Stimulated activated naive CD8-positive, alpha-beta T cell treated with anti-CD3 and anti-CD28 coated beads, Interleukin-15, Interleukin-2, amounts not matched to agents 100 ng/mL and 50 ng/mL, for 24 hours (primary cell): ENCODE results near the gene LOXL4.

Experiments used
- H3K27ac Mint-ChIP-seq: one replicate; pipeline ENCODE4 v1.8.0; 2021; ENCODE audit warnings: mild to moderate bottlenecking, mixed read lengths
- H3K27me3 Mint-ChIP-seq: one replicate; pipeline ENCODE4 v1.8.0; 2021; ENCODE audit warnings: mixed read lengths
- H3K36me3 Mint-ChIP-seq: one replicate; pipeline ENCODE4 v1.8.0; 2021; ENCODE audit warnings: low read depth, mixed read lengths
- H3K4me1 Mint-ChIP-seq: one replicate; pipeline ENCODE4 v1.8.0; 2021; ENCODE audit warnings: low read depth, mixed read lengths
- H3K4me3 Mint-ChIP-seq: one replicate; pipeline ENCODE4 v1.8.0; 2021; ENCODE audit warnings: mild to moderate bottlenecking, mixed read lengths
- H3K9me3 Mint-ChIP-seq: one replicate; pipeline ENCODE4 v1.8.0; 2021; ENCODE audit warnings: mixed read lengths

LOXL4 gene

DNA sequence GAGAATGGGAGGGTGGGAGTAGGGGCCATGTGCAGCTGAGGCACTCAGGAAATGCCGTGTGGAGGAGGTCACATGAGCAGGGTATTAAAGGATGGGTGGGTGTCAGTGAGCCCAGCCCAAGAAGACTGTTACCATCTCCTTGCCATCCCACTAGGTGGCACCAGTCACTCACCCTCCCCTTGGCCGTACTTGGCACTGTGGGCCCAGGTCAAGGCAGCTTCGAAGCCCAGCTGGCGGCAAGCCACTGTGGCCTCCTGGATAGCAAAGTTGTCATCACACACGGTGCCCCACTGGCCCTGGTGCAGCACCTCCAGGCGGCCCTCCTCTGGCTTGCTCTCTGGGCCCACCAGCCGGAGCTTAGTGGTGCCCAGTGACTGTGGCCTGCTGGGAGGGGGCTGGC, 5.4 kb downstream of the LOXL4 start:
- Mint-ChIP-seq H3K4me1 (no peaks in the 10 kb centered on the region), H3K27ac (no peak overlapping the region), H3K9me3 (no peaks in the 10 kb centered on the region), H3K27me3 (peaks cover 7% of the 10 kb centered on the region), H3K36me3 (no peaks in the 10 kb centered on the region), H3K4me3 (no peak overlapping the region)

DNA sequence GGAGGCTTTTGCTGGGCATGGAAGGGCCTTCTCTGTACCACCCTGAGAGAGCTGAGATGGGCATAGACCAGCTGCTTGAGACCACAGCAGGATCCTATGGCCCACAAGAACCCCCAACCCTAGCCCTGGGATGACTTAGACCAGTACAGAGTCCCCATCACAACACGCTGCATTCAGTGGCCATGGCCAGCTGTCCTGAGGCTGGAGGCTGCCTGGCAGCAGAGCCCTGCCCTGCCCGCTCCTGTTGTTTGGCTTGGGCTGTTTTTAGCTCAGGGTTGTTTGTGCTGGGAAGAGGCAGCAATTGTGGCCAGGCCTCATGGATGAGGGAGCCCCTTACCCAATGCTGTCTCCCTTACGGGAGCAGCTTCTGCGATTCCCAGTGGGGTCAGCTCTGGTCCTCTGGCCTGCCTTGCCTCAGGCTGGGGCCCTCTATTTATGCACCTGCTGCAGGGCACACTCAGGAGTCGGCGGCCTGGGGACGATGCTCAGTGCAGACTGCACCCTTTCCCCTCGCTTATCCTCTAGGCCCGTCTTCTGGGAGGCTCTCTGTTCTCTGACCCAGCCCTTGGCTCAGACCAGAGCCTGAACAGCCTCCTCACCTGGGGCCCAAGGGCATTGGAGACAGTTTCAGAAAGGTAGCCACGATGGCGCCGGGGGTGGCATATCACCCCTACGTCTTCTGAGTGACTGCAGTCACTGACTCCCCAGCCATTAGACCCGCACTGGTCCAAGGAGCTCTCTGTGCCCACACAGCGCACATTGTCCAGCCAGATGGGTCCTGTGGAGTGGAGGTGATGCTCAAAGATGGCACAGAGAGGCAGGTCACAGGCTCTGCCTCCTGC, 6.3 kb downstream of the LOXL4 start:
- H3K27ac Mint-ChIP-seq, result no peak overlapping the region
- H3K9me3 Mint-ChIP-seq, result no peaks in the 10 kb centered on the region
- H3K36me3 Mint-ChIP-seq, result no peaks in the 10 kb centered on the region
- peaks cover 1% of the 10 kb centered on the region for H3K27me3 Mint-ChIP-seq
- H3K4me1 Mint-ChIP-seq, result no peaks in the 10 kb centered on the region
- H3K4me3 Mint-ChIP-seq, result no peak overlapping the region

DNA sequence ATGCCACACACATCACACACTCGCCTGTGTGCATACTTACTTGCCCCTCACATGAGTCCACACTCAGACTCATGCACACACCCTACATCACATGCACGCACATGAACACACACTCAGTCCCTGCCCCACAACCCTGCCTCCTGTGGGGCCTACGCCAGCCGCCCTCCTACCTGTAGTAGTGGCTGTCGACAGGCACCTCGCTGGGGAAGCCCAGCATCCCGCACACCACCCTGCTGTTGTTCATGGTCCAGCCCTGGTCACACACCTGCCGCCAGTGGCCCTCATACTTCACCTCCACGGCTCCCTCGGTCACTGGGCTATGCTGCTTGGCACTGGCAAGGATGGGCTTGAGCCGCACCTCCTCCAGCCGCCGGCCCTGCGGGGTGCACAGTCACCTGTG, 7.2 kb downstream of the LOXL4 start:
- Mint-ChIP-seq H3K4me3 (no peak overlapping the region), H3K4me1 (no peaks in the 10 kb centered on the region), H3K9me3 (no peaks in the 10 kb centered on the region), H3K27me3 (no peaks in the 10 kb centered on the region), H3K36me3 (peaks cover 7% of the 10 kb centered on the region), H3K27ac (no peak overlapping the region)

GRCh38 chr10:98260350-98260749, 7.6 kb downstream of the LOXL4 start:
- Mint-ChIP-seq H3K9me3 (no peaks in the 10 kb centered on the region), H3K4me1 (no peaks in the 10 kb centered on the region), H3K27ac (no peak overlapping the region), H3K36me3 (peaks cover 7% of the 10 kb centered on the region), H3K4me3 (no peak overlapping the region), H3K27me3 (no peaks in the 10 kb centered on the region)

- Mint-ChIP-seq H3K4me1 (no peaks in the 10 kb centered on the region), H3K36me3 (peaks cover 7% of the 10 kb centered on the region), H3K27me3 (no peaks in the 10 kb centered on the region), H3K4me3 (no peak overlapping the region), H3K27ac (no peak overlapping the region), H3K9me3 (no peaks in the 10 kb centered on the region)
These were observed 8.2 kb downstream of the LOXL4 start for GRCh38 chr10:98259606-98260315.

- H3K27ac Mint-ChIP-seq, result no peak overlapping the region
These were observed 9.1 kb downstream of the LOXL4 start for GRCh38 chr10:98258683-98259454.

DNA sequence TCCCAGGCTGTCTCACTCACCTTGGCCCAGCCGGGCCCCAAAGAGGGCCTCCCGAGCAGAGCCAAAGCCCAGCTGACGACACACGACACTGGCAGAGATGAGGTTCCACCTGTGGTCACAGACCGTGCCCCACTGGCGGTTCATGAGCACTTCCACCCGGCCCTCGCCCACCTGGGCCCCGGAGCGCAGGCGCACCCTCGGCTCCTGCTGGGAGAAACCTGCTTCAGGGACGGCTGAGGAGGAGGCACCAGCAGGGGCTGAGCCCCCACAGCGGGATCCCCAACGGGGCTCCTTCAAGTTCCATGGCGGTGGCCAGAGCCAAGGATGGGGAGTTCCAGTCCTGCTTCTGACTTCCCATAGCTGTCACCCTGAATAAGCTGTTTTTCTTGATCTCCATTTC, 10.0 kb downstream of the LOXL4 start:
- H3K9me3 Mint-ChIP-seq, result no peaks in the 10 kb centered on the region
- no peaks in the 10 kb centered on the region for H3K4me1 Mint-ChIP-seq
- no peak overlapping the region for H3K4me3 Mint-ChIP-seq
- H3K36me3 Mint-ChIP-seq, result peaks cover 7% of the 10 kb centered on the region
- no peak overlapping the region for H3K27ac Mint-ChIP-seq
- no peaks in the 10 kb centered on the region for H3K27me3 Mint-ChIP-seq

More at GRCh38 chr10:98258683-98259454, 9.1 kb downstream of the LOXL4 start:
- Mint-ChIP-seq H3K36me3 (peaks cover 7% of the 10 kb centered on the region), H3K9me3 (no peaks in the 10 kb centered on the region), H3K4me1 (no peaks in the 10 kb centered on the region), H3K27me3 (no peaks in the 10 kb centered on the region), H3K4me3 (no peak overlapping the region)

- Mint-ChIP-seq H3K4me1 (no peaks in the 10 kb centered on the region), H3K9me3 (no peaks in the 10 kb centered on the region), H3K27ac (no peak overlapping the region)
These were observed 10.8 kb downstream of the LOXL4 start for GRCh38 chr10:98257198-98257597.

DNA sequence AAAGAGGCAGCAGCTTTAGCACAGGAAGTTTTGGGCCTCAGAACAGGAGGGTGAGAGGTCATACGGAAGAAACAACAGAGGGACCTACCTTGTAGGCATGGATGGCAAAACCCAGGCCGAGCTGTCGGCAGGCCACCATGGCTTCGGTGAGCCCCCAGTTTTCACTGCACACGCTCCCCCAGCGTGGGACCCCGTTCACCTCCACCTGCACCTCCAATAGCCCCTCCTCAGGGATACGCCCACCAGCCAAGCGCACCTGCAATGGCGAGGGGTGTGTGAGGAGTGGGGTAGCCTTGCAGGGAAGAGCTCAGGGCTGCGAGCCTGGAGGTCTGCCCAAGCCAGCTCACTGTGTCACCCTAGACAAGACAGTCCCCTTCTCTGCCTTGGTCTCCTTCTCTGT, 11.3 kb downstream of the LOXL4 start:
- peaks cover 10% of the 10 kb centered on the region for H3K36me3 Mint-ChIP-seq
- H3K9me3 Mint-ChIP-seq, result no peaks in the 10 kb centered on the region

More at GRCh38 chr10:98257198-98257597, 10.8 kb downstream of the LOXL4 start:
- Mint-ChIP-seq H3K27me3 (no peaks in the 10 kb centered on the region), H3K36me3 (peaks cover 7% of the 10 kb centered on the region), H3K4me3 (no peak overlapping the region)

DNA sequence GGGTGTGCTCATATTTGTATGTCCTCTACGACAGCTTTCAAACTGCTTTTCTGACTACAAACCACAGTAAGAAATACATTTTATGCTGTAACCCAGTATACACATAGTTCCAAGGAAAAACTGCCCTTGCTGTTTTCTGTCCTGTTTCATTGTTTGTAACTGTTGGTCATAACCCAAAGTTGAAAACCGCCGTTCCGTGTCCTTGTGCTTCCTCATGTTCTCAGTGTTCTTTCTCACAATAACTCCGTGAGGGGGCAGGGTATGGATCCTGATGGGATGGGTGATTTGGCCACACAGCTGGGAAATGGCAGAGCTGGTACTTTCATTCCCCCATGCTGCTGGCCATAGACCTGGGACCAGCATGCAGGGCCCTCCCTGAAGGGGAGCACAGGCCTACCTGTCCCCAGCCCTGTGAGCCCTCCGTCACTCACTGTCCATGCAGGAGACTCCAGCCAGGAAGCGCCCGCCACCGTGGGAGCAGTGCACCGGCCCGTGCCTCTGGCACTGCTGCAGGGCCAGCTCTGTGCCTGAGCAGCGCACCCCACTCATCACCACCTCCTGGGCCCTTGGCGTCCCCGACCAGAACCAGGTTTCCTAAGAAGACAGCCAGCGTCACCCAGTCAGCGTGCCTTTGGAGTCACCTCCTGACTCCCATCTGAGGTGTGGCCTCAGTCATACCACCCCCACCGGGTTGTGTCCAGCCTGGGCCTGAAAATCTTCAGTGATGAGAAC, 12.7 kb downstream of the LOXL4 start:
- Mint-ChIP-seq H3K4me1 (no peaks in the 10 kb centered on the region), H3K27ac (no peak overlapping the region), H3K9me3 (no peaks in the 10 kb centered on the region), H3K4me3 (no peak overlapping the region), H3K36me3 (peaks cover 10% of the 10 kb centered on the region), H3K27me3 (no peaks in the 10 kb centered on the region)

More for the DNA sequence above, 11.3 kb downstream of the LOXL4 start:
- no peaks in the 10 kb centered on the region for H3K27me3 Mint-ChIP-seq
- no peak overlapping the region for H3K4me3 Mint-ChIP-seq
- H3K27ac Mint-ChIP-seq, result no peak overlapping the region
- no peaks in the 10 kb centered on the region for H3K4me1 Mint-ChIP-seq

DNA sequence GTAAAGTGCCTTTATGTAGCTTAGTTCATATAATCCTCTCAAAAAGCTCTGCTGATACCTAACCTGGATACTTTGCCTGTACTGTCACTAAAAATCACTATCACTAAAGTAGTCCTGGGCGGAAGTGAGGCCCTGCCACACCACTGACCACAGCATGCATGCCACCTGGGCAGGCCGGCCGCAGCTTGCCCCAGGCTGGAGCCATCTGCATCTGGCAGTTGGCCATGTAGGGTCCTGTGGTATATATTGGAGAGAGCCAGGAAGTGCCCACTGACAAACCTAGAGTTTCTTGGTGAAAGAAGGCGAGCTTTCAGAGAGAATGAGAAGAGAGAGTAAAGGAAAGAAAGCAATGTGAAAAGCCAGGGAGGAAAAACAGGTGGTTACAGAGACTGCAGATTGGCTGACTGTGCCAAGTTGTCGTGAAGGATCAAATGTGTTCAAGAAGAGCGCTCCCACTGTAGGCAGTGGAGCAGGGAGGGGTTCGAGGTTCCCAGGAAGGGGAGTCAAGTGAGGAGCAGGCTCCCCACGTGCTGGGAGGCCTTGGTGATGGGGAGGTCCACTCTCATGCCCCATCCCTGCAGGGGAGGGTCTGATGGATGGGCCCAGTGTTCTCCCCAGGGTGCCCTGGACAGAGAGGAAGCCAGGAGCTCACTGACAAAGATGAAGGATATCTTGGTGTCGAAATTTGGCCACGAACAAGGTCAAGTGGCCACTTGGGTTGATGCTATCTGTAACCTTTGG, 13.6 kb downstream of the LOXL4 start:
- Mint-ChIP-seq H3K4me1 (no peaks in the 10 kb centered on the region), H3K27me3 (no peaks in the 10 kb centered on the region), H3K27ac (no peak overlapping the region), H3K4me3 (no peak overlapping the region), H3K36me3 (peaks cover 18% of the 10 kb centered on the region), H3K9me3 (no peaks in the 10 kb centered on the region)

- H3K36me3 Mint-ChIP-seq, result peaks cover 24% of the 10 kb centered on the region
- no peak overlapping the region for H3K27ac Mint-ChIP-seq
- no peaks in the 10 kb centered on the region for H3K4me1 Mint-ChIP-seq
- H3K27me3 Mint-ChIP-seq, result no peaks in the 10 kb centered on the region
- H3K4me3 Mint-ChIP-seq, result no peak overlapping the region
- H3K9me3 Mint-ChIP-seq, result no peaks in the 10 kb centered on the region
These were observed 14.5 kb downstream of the LOXL4 start for GRCh38 chr10:98253499-98253898.

GRCh38 chr10:98252464-98252863, 15.5 kb downstream of the LOXL4 start:
- Mint-ChIP-seq H3K27ac (no peak overlapping the region), H3K36me3 (peaks cover 24% of the 10 kb centered on the region), H3K9me3 (no peaks in the 10 kb centered on the region), H3K4me3 (no peak overlapping the region), H3K27me3 (no peaks in the 10 kb centered on the region), H3K4me1 (no peaks in the 10 kb centered on the region)

GRCh38 chr10:98251399-98251798, 16.6 kb downstream of the LOXL4 start:
- Mint-ChIP-seq H3K27me3 (no peaks in the 10 kb centered on the region), H3K27ac (no peak overlapping the region), H3K4me1 (no peaks in the 10 kb centered on the region), H3K4me3 (no peak overlapping the region), H3K36me3 (peaks cover 23% of the 10 kb centered on the region), H3K9me3 (no peaks in the 10 kb centered on the region)
